ENCODE measurements around the gene IL1RAPL2. TPM values are rescaled to one million over a fixed set of nuclear protein-coding genes. Genes with fewer than 3 reads are reported as not detected.
"Not testable (repeated sequence)": the region's sequence is repeated elsewhere in the genome, so short reads cannot be mapped to it uniquely, and the experiment has no call there.

The IL1RAPL2 gene
- total and polyA plus RNA-seq, 10 of the 15 experiments (the other 5 are each of a cell fraction or from before 2014, with no cell fraction given): 0.19 TPM; not detected in 9

- TF ChIP-seq, protein P1, sequence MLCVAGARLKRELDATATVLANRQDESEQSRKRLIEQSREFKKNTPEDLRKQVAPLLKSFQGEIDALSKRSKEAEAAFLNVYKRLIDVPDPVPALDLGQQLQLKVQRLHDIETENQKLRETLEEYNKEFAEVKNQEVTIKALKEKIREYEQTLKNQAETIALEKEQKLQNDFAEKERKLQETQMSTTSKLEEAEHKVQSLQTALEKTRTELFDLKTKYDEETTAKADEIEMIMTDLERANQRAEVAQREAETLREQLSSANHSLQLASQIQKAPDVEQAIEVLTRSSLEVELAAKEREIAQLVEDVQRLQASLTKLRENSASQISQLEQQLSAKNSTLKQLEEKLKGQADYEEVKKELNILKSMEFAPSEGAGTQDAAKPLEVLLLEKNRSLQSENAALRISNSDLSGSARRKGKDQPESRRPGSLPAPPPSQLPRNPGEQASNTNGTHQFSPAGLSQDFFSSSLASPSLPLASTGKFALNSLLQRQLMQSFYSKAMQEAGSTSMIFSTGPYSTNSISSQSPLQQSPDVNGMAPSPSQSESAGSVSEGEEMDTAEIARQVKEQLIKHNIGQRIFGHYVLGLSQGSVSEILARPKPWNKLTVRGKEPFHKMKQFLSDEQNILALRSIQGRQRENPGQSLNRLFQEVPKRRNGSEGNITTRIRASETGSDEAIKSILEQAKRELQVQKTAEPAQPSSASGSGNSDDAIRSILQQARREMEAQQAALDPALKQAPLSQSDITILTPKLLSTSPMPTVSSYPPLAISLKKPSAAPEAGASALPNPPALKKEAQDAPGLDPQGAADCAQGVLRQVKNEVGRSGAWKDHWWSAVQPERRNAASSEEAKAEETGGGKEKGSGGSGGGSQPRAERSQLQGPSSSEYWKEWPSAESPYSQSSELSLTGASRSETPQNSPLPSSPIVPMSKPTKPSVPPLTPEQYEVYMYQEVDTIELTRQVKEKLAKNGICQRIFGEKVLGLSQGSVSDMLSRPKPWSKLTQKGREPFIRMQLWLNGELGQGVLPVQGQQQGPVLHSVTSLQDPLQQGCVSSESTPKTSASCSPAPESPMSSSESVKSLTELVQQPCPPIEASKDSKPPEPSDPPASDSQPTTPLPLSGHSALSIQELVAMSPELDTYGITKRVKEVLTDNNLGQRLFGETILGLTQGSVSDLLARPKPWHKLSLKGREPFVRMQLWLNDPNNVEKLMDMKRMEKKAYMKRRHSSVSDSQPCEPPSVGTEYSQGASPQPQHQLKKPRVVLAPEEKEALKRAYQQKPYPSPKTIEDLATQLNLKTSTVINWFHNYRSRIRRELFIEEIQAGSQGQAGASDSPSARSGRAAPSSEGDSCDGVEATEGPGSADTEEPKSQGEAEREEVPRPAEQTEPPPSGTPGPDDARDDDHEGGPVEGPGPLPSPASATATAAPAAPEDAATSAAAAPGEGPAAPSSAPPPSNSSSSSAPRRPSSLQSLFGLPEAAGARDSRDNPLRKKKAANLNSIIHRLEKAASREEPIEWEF (IDR thresholded peaks at IDR 0.05; ENCODE audit: insufficient replicate concordance, low read depth, low read length): no peak
- TF ChIP-seq NR2C2 (IDR thresholded peaks at IDR 0.05; ENCODE audit: borderline replicate concordance, control insufficient read depth, insufficient read length, low read depth) (no peak), RELA (IDR thresholded peaks at IDR 0.05; ENCODE audit: borderline replicate concordance, partially characterized antibody) (no peak), NFYA (IDR thresholded peaks at IDR 0.05; ENCODE audit: borderline replicate concordance, low read depth, low read length) (no peak)
- BruUV-seq (replicated peaks): no TSS peak
- H3K36me3 ChIP-seq (ENCODE audit: control insufficient read depth in 2 of 2, insufficient read depth in 2 of 2, low read length in 1 of 2): no peaks in the 10 kb centered on the region
- in situ Hi-C loops (cut with MboI) (no loop called here), intact Hi-C loops (cut with micrococcal nuclease; ENCODE audit: unreplicated experiment) (no loop called here)
- ChIA-PET POLR2A (no interaction called here), RAD21 (ENCODE audit: unreplicated experiment) (no interaction called here), SMC1A (ENCODE audit: uncharacterized antibody, unreplicated experiment) (no interaction called here), CTCF (no interaction called here)
- WGBS (ENCODE audit: insufficient coverage, insufficient replicate concordance, low lambda C conversion rate, missing lambda C conversion rate): 62% methylated on average over 3 of the region's 3 CpGs
- H3K4me1 ChIP-seq (ENCODE audit: control insufficient read depth, insufficient read depth, low read length): no peaks in the 10 kb centered on the region
- H3K9me3 ChIP-seq (replicated peaks; ENCODE audit: control insufficient read depth, insufficient read depth, low read length): no peaks in the 10 kb centered on the region
- no peak overlapping the region for H3K9ac ChIP-seq (ENCODE audit: control insufficient read depth, insufficient read depth, low read length)
- no peak overlapping the region for H3K27ac ChIP-seq (ENCODE audit: control insufficient read depth, insufficient read depth)
- DNase-seq (ENCODE audit: low read depth, low spot score) (no peak), ATAC-seq (no peak), FAIRE-seq (no peak)
- H3K79me2 ChIP-seq (ENCODE audit: control insufficient read depth, insufficient read depth, low read length): no peaks in the 10 kb centered on the region
- H3K4me3 ChIP-seq: no peak overlapping the region
- no peak overlapping the region for H2AFZ ChIP-seq (ENCODE audit: control insufficient read depth, low read depth, low read length)
- H3K4me2 ChIP-seq (ENCODE audit: control insufficient read depth, insufficient read depth): no peak overlapping the region
- H4K20me1 ChIP-seq (ENCODE audit: control insufficient read depth, insufficient read depth): no peaks in the 10 kb centered on the region
- H3K27me3 ChIP-seq (replicated peaks in 1 of 2; ENCODE audit: control insufficient read depth in 2 of 2, insufficient read depth in 2 of 2, low read length in 1 of 2): no peaks in the 10 kb centered on the region
Measured at GRCh38 chrX:105114554-105115130, 548.6 kb downstream of the IL1RAPL2 start.

DNA sequence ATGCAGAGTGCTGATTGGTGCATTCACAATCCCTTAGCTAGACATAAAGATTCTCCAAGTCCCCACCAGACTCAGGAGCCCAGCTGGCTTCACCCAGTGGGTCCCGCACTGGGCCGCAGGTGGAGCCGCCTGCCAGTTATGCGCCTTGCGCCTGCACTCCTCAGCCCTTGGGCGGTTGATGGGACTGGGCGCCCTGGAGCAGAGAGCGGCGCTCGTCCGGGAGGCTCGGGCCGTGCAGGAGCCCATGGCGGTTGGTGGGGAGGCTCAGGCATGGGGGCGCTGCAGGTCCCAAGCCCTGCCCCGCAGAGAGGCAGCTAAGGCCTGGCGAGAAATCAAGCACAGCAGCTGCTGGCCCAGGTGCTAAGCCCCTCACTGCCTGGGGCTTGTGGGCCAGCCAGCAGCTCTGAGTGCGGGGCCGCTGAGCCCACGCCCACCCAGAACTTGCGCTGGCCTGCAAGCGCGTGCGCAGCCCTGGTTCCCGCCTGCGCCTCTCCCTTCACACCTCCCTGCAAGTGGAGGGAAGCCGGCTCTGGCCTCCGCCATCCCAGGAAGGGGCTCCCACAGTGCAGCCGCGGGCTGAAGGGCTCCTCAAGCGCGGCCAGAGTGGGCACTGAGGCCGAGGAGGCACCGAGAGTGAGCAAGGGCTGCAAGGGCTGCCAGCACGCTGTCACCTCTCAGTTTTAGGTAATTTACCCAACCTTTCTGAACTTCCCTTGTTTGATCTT lies 549.8 kb downstream of the IL1RAPL2 start:
- H3K4me1 ChIP-seq (ENCODE audit: control insufficient read depth, insufficient read depth, low read length); H3K4me2 ChIP-seq (ENCODE audit: control insufficient read depth, insufficient read depth); SMC1A ChIA-PET (ENCODE audit: uncharacterized antibody, unreplicated experiment); intact Hi-C loops (cut with micrococcal nuclease; ENCODE audit: unreplicated experiment); H2AFZ ChIP-seq (ENCODE audit: control insufficient read depth, low read depth, low read length); BruUV-seq (replicated peaks); H3K27me3 ChIP-seq (replicated peaks in 1 of 2; ENCODE audit: control insufficient read depth in 2 of 2, insufficient read depth in 2 of 2, low read length in 1 of 2); H3K79me2 ChIP-seq (ENCODE audit: control insufficient read depth, insufficient read depth, low read length); H4K20me1 ChIP-seq (ENCODE audit: control insufficient read depth, insufficient read depth); ATAC-seq; H3K9ac ChIP-seq (ENCODE audit: control insufficient read depth, insufficient read depth, low read length); H3K27ac ChIP-seq (ENCODE audit: control insufficient read depth, insufficient read depth); H3K9me3 ChIP-seq (replicated peaks; ENCODE audit: control insufficient read depth, insufficient read depth, low read length); in situ Hi-C loops (cut with MboI); H3K36me3 ChIP-seq (ENCODE audit: control insufficient read depth in 2 of 2, insufficient read depth in 2 of 2, low read length in 1 of 2); POLR2A ChIA-PET; DNase-seq (ENCODE audit: low read depth, low spot score); RAD21 ChIA-PET (ENCODE audit: unreplicated experiment); FAIRE-seq; H3K4me3 ChIP-seq: not testable (repeated sequence)
- 67% methylated on average over 30 of the region's 35 CpGs for WGBS (ENCODE audit: insufficient coverage, insufficient replicate concordance, low lambda C conversion rate, missing lambda C conversion rate)
- CTCF ChIA-PET: interaction anchor here (0.6 kb wide), 1 partner anchor 74 kb away, joined by 3 read pairs; no protein-coding TSS in a partner anchor
